Activated T-helper 2 cell treated with anti-CD3 and anti-CD28 coated beads, Interferon-gamma antibody, Interleukin-2, Interleukin-4, amounts not matched to agents 10 μg/mL and 5 μg/mL and 100 μg/mL, durations not matched to agents 14 hours and 24 hours and 36 hours (primary cell): ENCODE data around the gene TRPC4. TPM values are rescaled to one million over a fixed set of nuclear protein-coding genes. Genes with fewer than 3 reads are reported as not detected.

ENCODE experiments used
- DNase-seq: peaks from one replicate; pipeline ENCODE4 v3.0.0; 2021; ENCODE audit warnings: low spot score
- H3K27ac Mint-ChIP-seq: one replicate; pipeline ENCODE4 v1.8.0; 2021; ENCODE audit warnings: mixed read lengths
- H3K27me3 Mint-ChIP-seq: one replicate; pipeline ENCODE4 v1.8.0; 2021; ENCODE audit warnings: low read depth, mixed read lengths
- H3K36me3 Mint-ChIP-seq: one replicate; pipeline ENCODE4 v1.8.0; 2021; ENCODE audit warnings: low read depth, mixed read lengths
- H3K4me1 Mint-ChIP-seq: one replicate; pipeline ENCODE4 v1.8.0; 2021; ENCODE audit warnings: low read depth, mixed read lengths
- H3K4me3 Mint-ChIP-seq: one replicate; pipeline ENCODE4 v1.8.0; 2021; ENCODE audit warnings: low read depth, mild to moderate bottlenecking, moderate library complexity, mixed read lengths
- H3K9me3 Mint-ChIP-seq: one replicate; pipeline ENCODE4 v1.8.0; 2021; ENCODE audit warnings: mixed read lengths
- intact Hi-C: fragments of 100-400 bp; cut with micrococcal nuclease; formaldehyde crosslinking; loops from one replicate; pipeline ENCODE4 v1.15.1; 2023
- total RNA-seq: library from RNA; stranded (reverse); gene quantifications from 2 replicates; pipeline ENCODE4 v1.2.3, GENCODE V29; 2022

Gene TRPC4
- total RNA-seq, 1 donor from 2014 or later: not detected

- no peak overlapping the region for H3K27ac Mint-ChIP-seq
- H3K27me3 Mint-ChIP-seq: no peaks in the 10 kb centered on the region
- no peaks in the 10 kb centered on the region for H3K4me1 Mint-ChIP-seq
- H3K9me3 Mint-ChIP-seq: peaks cover 11% of the 10 kb centered on the region
- H3K36me3 Mint-ChIP-seq: no peaks in the 10 kb centered on the region
- no peak for DNase-seq
- intact Hi-C loops: no loop called here
- H3K4me3 Mint-ChIP-seq: no peak overlapping the region
Observed at GRCh38 chr13:37663724-37664123, 205.8 kb downstream of the TRPC4 start.

DNA sequence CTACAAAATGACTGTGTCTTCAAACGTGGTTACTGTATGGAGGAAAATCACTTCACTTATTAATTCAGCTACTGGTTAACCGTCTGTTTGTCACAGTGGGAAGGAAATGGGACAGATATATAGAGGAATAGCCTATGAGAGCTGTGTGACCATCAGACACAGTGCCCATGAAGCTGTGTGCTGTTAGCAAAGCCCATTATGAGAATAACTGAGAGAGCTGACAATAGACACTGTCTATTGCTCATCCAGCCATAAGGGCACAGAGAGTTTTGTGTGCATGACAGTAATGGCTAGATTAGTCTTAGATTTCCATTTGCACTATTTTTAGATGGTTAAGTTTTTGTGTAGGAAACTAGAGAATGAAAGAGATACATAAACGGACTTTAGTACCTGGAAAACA, 206.9 kb downstream of the TRPC4 start:
- peaks cover 6% of the 10 kb centered on the region for H3K9me3 Mint-ChIP-seq
- DNase-seq: no peak
- no peaks in the 10 kb centered on the region for H3K27me3 Mint-ChIP-seq
- intact Hi-C loops: no loop called here
- H3K36me3 Mint-ChIP-seq: no peaks in the 10 kb centered on the region
- no peaks in the 10 kb centered on the region for H3K4me1 Mint-ChIP-seq
- no peak overlapping the region for H3K4me3 Mint-ChIP-seq
- H3K27ac Mint-ChIP-seq: no peak overlapping the region

- no peaks in the 10 kb centered on the region for H3K36me3 Mint-ChIP-seq
Observed at GRCh38 chr13:37657956-37658355, 211.6 kb downstream of the TRPC4 start.

GRCh38 chr13:37657134-37657533, 212.4 kb downstream of the TRPC4 start:
- H3K27ac Mint-ChIP-seq: no peak overlapping the region
- H3K4me3 Mint-ChIP-seq: no peak overlapping the region
- H3K36me3 Mint-ChIP-seq: no peaks in the 10 kb centered on the region
- no peaks in the 10 kb centered on the region for H3K27me3 Mint-ChIP-seq
- no peaks in the 10 kb centered on the region for H3K4me1 Mint-ChIP-seq
- H3K9me3 Mint-ChIP-seq: no peaks in the 10 kb centered on the region
- intact Hi-C loops: no loop called here
- no peak for DNase-seq

More at GRCh38 chr13:37657956-37658355, 211.6 kb downstream of the TRPC4 start:
- Mint-ChIP-seq H3K9me3 (no peaks in the 10 kb centered on the region), H3K27ac (no peak overlapping the region), H3K4me1 (no peaks in the 10 kb centered on the region), H3K4me3 (no peak overlapping the region), H3K27me3 (no peaks in the 10 kb centered on the region)
- no peak for DNase-seq
- intact Hi-C loops: no loop called here

GRCh38 chr13:37656247-37656940, 213.2 kb downstream of the TRPC4 start:
- no peaks in the 10 kb centered on the region for H3K4me1 Mint-ChIP-seq
- no peaks in the 10 kb centered on the region for H3K27me3 Mint-ChIP-seq
- no peaks in the 10 kb centered on the region for H3K36me3 Mint-ChIP-seq
- no peaks in the 10 kb centered on the region for H3K9me3 Mint-ChIP-seq
- H3K4me3 Mint-ChIP-seq: no peak overlapping the region
- DNase-seq: no peak
- no peak overlapping the region for H3K27ac Mint-ChIP-seq
- intact Hi-C loops: no loop called here

DNA sequence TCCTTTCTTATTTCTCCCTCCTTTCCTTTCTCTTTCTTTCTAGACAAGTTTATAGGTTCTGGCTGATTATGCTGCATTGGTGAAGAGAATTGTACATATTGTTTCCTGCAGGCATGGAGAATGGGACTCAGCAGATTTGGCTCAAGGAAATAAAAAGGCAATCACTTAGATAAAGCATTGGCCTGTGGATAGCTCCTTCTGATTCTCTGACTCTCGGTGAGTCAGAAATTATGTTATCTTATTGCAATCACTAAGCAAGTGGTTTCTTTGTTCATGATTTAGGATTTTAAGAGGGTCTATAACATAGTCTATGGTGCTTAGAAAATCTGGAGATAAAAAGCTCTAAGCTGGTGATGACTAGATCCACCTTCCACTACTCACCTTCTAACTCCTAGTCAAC, 217.0 kb downstream of the TRPC4 start:
- intact Hi-C loops: no loop called here
- H3K9me3 Mint-ChIP-seq: peaks cover 4% of the 10 kb centered on the region
- H3K27me3 Mint-ChIP-seq: no peaks in the 10 kb centered on the region
- no peaks in the 10 kb centered on the region for H3K36me3 Mint-ChIP-seq
- no peak for DNase-seq
- H3K4me1 Mint-ChIP-seq: no peaks in the 10 kb centered on the region
- no peak overlapping the region for H3K4me3 Mint-ChIP-seq
- H3K27ac Mint-ChIP-seq: no peak overlapping the region

DNA sequence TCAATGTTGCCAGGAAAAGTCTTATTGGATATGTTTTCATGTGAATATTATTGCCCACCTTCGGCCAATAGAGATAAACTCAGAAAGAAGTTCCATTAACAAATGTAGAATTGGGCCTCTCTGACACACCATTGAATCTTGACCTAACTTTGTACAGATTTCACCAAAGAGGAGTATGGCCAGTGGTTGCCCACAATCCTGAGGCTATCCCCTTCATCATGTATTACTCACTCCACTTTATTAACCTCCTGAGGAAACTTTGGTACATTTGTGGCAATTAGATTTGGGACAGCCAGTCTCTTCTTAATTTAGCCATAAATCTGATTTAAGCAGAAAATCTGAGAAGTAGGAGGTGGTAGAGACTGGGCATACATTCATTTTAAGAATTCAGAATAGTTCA, 217.7 kb downstream of the TRPC4 start:
- no peak overlapping the region for H3K4me3 Mint-ChIP-seq
- intact Hi-C loops: no loop called here
- H3K9me3 Mint-ChIP-seq: peaks cover 8% of the 10 kb centered on the region
- H3K27me3 Mint-ChIP-seq: no peaks in the 10 kb centered on the region
- H3K27ac Mint-ChIP-seq: no peak overlapping the region
- no peaks in the 10 kb centered on the region for H3K4me1 Mint-ChIP-seq
- DNase-seq: no peak
- no peaks in the 10 kb centered on the region for H3K36me3 Mint-ChIP-seq

DNA sequence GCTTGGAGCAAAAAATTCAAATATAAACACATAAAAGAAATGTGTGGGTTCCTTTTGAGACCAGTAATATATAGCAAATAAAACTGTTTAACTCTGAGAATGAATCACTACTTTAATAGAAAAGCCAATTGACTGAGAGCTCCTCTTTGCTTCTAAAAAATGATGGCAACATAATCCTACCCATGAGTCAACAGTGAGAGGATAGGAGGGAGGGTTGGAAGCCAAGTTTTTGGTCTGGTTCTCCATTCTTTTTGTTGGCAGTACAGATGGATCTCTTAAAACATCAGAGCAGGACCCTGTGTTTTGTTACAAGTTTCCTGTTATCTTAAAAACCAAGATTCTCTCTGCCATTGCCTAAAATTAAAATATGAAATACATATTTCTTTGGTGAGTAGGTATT, 221.0 kb downstream of the TRPC4 start:
- intact Hi-C loops: no loop called here
- no peak overlapping the region for H3K27ac Mint-ChIP-seq
- no peaks in the 10 kb centered on the region for H3K27me3 Mint-ChIP-seq
- H3K36me3 Mint-ChIP-seq: no peaks in the 10 kb centered on the region
- H3K4me3 Mint-ChIP-seq: no peak overlapping the region
- peaks cover 11% of the 10 kb centered on the region for H3K9me3 Mint-ChIP-seq
- DNase-seq: no peak
- H3K4me1 Mint-ChIP-seq: no peaks in the 10 kb centered on the region

GRCh38 chr13:37647031-37647650, 222.4 kb downstream of the TRPC4 start:
- no peaks in the 10 kb centered on the region for H3K27me3 Mint-ChIP-seq
- intact Hi-C loops: no loop called here
- H3K9me3 Mint-ChIP-seq: peaks cover 15% of the 10 kb centered on the region

GRCh38 chr13:37646531-37646930, 223.0 kb downstream of the TRPC4 start:
- Mint-ChIP-seq H3K4me1 (no peaks in the 10 kb centered on the region), H3K36me3 (no peaks in the 10 kb centered on the region), H3K9me3 (peaks cover 15% of the 10 kb centered on the region), H3K27ac (no peak overlapping the region), H3K4me3 (no peak overlapping the region), H3K27me3 (no peaks in the 10 kb centered on the region)
- no peak for DNase-seq
- intact Hi-C loops: no loop called here

More at GRCh38 chr13:37647031-37647650, 222.4 kb downstream of the TRPC4 start:
- no peak for DNase-seq
- Mint-ChIP-seq H3K4me3 (no peak overlapping the region), H3K27ac (no peak overlapping the region), H3K36me3 (no peaks in the 10 kb centered on the region), H3K4me1 (no peaks in the 10 kb centered on the region)

GRCh38 chr13:37645181-37645740, 224.3 kb downstream of the TRPC4 start:
- H3K4me1 Mint-ChIP-seq: no peaks in the 10 kb centered on the region
- intact Hi-C loops: no loop called here
- H3K27ac Mint-ChIP-seq: no peak overlapping the region
- H3K27me3 Mint-ChIP-seq: no peaks in the 10 kb centered on the region
- no peaks in the 10 kb centered on the region for H3K36me3 Mint-ChIP-seq
- no peak for DNase-seq
- peaks cover 12% of the 10 kb centered on the region for H3K9me3 Mint-ChIP-seq
- no peak overlapping the region for H3K4me3 Mint-ChIP-seq

- no peak overlapping the region for H3K4me3 Mint-ChIP-seq
- no peak for DNase-seq
- no peaks in the 10 kb centered on the region for H3K27me3 Mint-ChIP-seq
- H3K9me3 Mint-ChIP-seq: peaks cover 7% of the 10 kb centered on the region
- H3K27ac Mint-ChIP-seq: no peak overlapping the region
- no peaks in the 10 kb centered on the region for H3K4me1 Mint-ChIP-seq
- intact Hi-C loops: no loop called here
- no peaks in the 10 kb centered on the region for H3K36me3 Mint-ChIP-seq
Observed at GRCh38 chr13:37641391-37641790, 228.2 kb downstream of the TRPC4 start.

DNA sequence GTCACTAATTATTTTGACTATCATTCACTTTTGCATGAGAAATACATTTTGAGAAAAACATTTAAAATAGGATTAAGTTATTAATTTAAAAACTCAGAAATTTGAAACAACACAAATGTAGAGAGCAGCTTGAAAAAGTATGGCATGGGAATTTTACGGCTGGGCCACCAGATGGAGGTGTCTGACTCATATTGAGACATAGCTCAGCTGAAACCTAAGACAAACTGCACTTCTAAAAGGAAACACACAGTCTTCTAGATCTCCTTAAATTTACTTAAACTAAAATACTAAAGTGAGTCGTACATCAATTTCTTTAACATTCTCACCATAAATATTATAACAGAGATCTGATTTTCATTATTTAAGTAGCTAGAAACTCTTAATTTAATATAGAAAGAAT, 229.1 kb downstream of the TRPC4 start:
- Mint-ChIP-seq H3K4me3 (no peak overlapping the region), H3K27me3 (no peaks in the 10 kb centered on the region), H3K36me3 (no peaks in the 10 kb centered on the region), H3K27ac (no peak overlapping the region), H3K9me3 (peaks cover 7% of the 10 kb centered on the region), H3K4me1 (no peaks in the 10 kb centered on the region)
- intact Hi-C loops: no loop called here
- no peak for DNase-seq
